A549 (cell line): Measurements from ENCODE around the gene OR2M4. TPM values are rescaled to one million over a fixed set of nuclear protein-coding genes. Genes with fewer than 3 reads are reported as not detected.

Experiments
- ATAC-seq, 2 experiments: fragments of 200-7000 bp in 1 of 2; fragments of >200 bp in 1 of 2; cut with Nextera tagmentation in 1 of 2; cut with Tn5 transposase in 1 of 2; 3 replicates each; pipeline versions ENCODE4 v1.8.0 to v1.9.1; 2018 to 2020; ENCODE audit warnings: mild to moderate bottlenecking in 1 of 2, moderate library complexity in 1 of 2
- CTCF ChIA-PET: fragments of 300-600 bp; sonication (Branson Sonifier 250); formaldehyde crosslinking; extraction: SDS; loops from one replicate; lab custom pipeline; 2021; ENCODE audit warnings: antibody characterized with exemption, inconsistent platforms; lab: Yijun Ruan, JAX
- POLR2A ChIA-PET: fragments of 350-600 bp; formaldehyde crosslinking; extraction: SDS; loops from one replicate; lab custom pipeline; 2021; ENCODE audit warnings: antibody characterized with exemption, inconsistent platforms; lab: Yijun Ruan, JAX
- DNase-seq, 2 experiments: peaks; one replicate each; pipeline versions ENCODE4 v3.0.0 to v3.0.0-alpha.2; 2011 to 2016; ENCODE audit warnings: low read depth in 1 of 2, low spot score in 1 of 2
- FAIRE-seq: peaks from 2 replicates; lab custom pipeline; 2011; peaks lifted over from hg19 to GRCh38; lab: Jason Lieb, UNC
- H3K27ac ChIP-seq, 2 experiments: fragments of >200 bp; sonication (Bioruptor Twin); formaldehyde crosslinking; 3 replicates each; pipeline ENCODE4 v1.5.1; 2016 to 2017
- H3K4me1 ChIP-seq: fragments of >200 bp; sonication (Bioruptor Twin); formaldehyde crosslinking; 3 replicates; pipeline ENCODE4 v1.6.1; 2016
- H3K4me2 ChIP-seq: fragments of >200 bp; sonication (Bioruptor Twin); formaldehyde crosslinking; 3 replicates; pipeline ENCODE4 v1.6.1; 2016
- H3K4me3 ChIP-seq: fragments of >200 bp; sonication (Bioruptor Twin); formaldehyde crosslinking; 3 replicates; pipeline ENCODE4 v1.5.1; 2016
- H3K9me3 ChIP-seq: fragments of >200 bp; sonication (Bioruptor Twin); formaldehyde crosslinking; 3 replicates; pipeline ENCODE4 v1.6.1; 2016
- ELK1 ChIP-seq: fragments of 150-350 bp; IDR thresholded peaks from 2 replicates; pipeline ENCODE4 v1.6.1; 2014; ENCODE audit warnings: low read depth, mild to moderate bottlenecking, low read length
- HEYL ChIP-seq: fragments of 250-450 bp; sonication (Bioruptor Pico); IDR thresholded peaks from 2 replicates; pipeline ENCODE4 v1.8.0; 2021; ENCODE audit warnings: mild to moderate bottlenecking, moderate library complexity
- HMGXB4 ChIP-seq: fragments of 250-450 bp; sonication (Bioruptor Pico); IDR thresholded peaks from 2 replicates; pipeline ENCODE4 v1.5.0; 2021; ENCODE audit warnings: mild to moderate bottlenecking, moderate library complexity, borderline replicate concordance
- JUNB ChIP-seq: fragments of >200 bp; sonication (Bioruptor Twin); formaldehyde crosslinking; IDR thresholded peaks from 2 replicates; pipeline ENCODE4 v1.6.1; 2016
- POLR2AphosphoS2 ChIP-seq: conservative IDR thresholded peaks from 2 replicates; pipeline ENCODE4 v1.6.1; 2012; ENCODE audit warnings: low read length, improper control_type of control experiment, inconsistent platforms
- SMC3 ChIP-seq: fragments of >200 bp; sonication (Bioruptor Twin); formaldehyde crosslinking; IDR thresholded peaks from 3 replicates; pipeline ENCODE4 v1.6.1; 2018; ENCODE audit warnings: inconsistent platforms
- TFCP2L1 ChIP-seq: fragments of 250-450 bp; sonication (Bioruptor Pico); IDR thresholded peaks from 2 replicates; pipeline ENCODE4 v1.5.0; 2021; ENCODE audit warnings: mild to moderate bottlenecking
- TP53 ChIP-seq: fragments of 250-450 bp; sonication (Bioruptor Pico); IDR thresholded peaks from 2 replicates; pipeline ENCODE4 v1.5.0; 2021; ENCODE audit warnings: mild to moderate bottlenecking, moderate library complexity
- ZFP36 ChIP-seq: fragments of 450-650 bp; IDR thresholded peaks from 2 replicates; pipeline ENCODE4 v1.6.1; 2014; ENCODE audit warnings: borderline replicate concordance; ENCODE audit not compliant: partially characterized antibody
- ZNF302 ChIP-seq: fragments of 250-450 bp; sonication (Bioruptor Pico); IDR thresholded peaks from 2 replicates; pipeline ENCODE4 v1.9.0; 2021; ENCODE audit warnings: inconsistent platforms, mild to moderate bottlenecking, moderate library complexity
- WGBS: methylation state at CpG from one replicate; pipeline ENCODE4 v1.1.6; 2017; ENCODE audit errors: missing lambda C conversion rate; 5-methylcytosine and 5-hydroxymethylcytosine counted together
- polyA minus RNA-seq: library from RNA; depleted of rRNA, polyadenylated mRNA; stranded (reverse); fragments of >200 nt; gene quantifications from 2 replicates; pipeline ENCODE4 v1.2.3, GENCODE V29; 2011; rRNA and poly(A)+ RNA removed
- polyA plus RNA-seq, 4 experiments: library from polyadenylated mRNA; depleted of rRNA in 3 of 4; stranded (reverse); fragments of >200 nt; fragmentation: RNase III in 1 of 4; extraction: RNeasy Plus Mini Kit Qiagen cat#74134 plus additional on column Dnase treatment in 1 of 4; gene quantifications; 2 replicates in 3 of 4; 3 replicates in 1 of 4; pipeline ENCODE4 v1.2.3, GENCODE V29; 2011 to 2017
- TF ChIP-seq, protein P1 (sequence below): fragments of 200-600 bp; sonication (generic); IDR thresholded peaks from 2 replicates; pipeline ENCODE4 v1.6.1; 2016; ENCODE audit warnings: antibody characterized with exemption, mild to moderate bottlenecking, moderate library complexity

OR2M4 gene, protein sequence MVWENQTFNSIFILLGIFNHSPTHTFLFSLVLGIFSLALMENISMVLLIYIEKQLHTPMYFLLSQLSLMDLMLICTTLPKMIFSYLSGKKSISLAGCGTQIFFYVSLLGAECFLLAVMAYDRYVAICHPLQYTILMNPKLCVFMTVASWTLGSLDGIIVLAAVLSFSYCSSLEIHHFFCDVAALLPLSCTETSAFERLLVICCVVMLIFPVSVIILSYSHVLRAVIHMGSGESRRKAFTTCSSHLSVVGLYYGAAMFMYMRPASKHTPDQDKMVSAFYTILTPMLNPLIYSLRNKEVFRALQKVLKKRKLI
- not detected in 2 replicates for polyA plus RNA-seq (2011; rRNA removed)
- not detected in 2 replicates for polyA plus RNA-seq (2012; cell fraction: cytosol; rRNA removed)
- polyA plus RNA-seq (2012; cell fraction: nucleus; rRNA removed) = not detected in 2 replicates
- polyA plus RNA-seq (2017; fragmentation: RNase III; extraction: RNeasy Plus Mini Kit Qiagen cat#74134 plus additional on column Dnase treatment) = not detected in 3 replicates
- polyA minus RNA-seq = not detected in 2 replicates

DNA sequence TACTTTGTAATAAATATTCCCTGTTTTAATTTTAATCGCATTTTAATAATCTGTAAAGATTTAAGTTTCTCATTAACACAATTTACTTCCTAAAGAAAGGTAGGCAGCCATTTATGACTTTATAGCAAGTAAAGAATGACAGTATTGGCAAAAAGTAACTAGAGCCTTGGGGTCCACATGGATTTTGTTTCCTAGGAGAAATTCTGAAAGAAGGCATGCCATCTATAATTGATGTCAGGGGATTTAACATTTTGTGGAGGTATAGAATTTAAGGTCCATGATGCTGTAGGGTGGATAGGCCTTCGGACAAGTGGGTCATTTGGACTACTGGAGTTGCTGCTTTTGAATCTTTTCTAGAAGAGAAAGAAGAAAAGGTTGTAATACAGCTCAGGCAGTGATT, at the start of gene OR2M4:
OR2M4 (plus strand) TSS at position 301 of the 400 bp plus-strand sequence. CDS start 7,512 bp downstream, outside the sequence.
- ATAC-seq (no peak), FAIRE-seq (no peak), DNase-seq (no peak)
- H3K4me2 ChIP-seq = no peak within 1 kb of the TSS
- CTCF ChIA-PET = no interaction called here
- H3K4me1 ChIP-seq = no peaks in the 10 kb centered on the region
- H3K9me3 ChIP-seq = peaks cover 8% of the 10 kb centered on the region; the same call in 1 of the 3 replicates
- no peak within 1 kb of the TSS for H3K27ac ChIP-seq
- no peak within 1 kb of the TSS for H3K4me3 ChIP-seq
- TF ChIP-seq ELK1 = no peak
- TF ChIP-seq, protein P1, sequence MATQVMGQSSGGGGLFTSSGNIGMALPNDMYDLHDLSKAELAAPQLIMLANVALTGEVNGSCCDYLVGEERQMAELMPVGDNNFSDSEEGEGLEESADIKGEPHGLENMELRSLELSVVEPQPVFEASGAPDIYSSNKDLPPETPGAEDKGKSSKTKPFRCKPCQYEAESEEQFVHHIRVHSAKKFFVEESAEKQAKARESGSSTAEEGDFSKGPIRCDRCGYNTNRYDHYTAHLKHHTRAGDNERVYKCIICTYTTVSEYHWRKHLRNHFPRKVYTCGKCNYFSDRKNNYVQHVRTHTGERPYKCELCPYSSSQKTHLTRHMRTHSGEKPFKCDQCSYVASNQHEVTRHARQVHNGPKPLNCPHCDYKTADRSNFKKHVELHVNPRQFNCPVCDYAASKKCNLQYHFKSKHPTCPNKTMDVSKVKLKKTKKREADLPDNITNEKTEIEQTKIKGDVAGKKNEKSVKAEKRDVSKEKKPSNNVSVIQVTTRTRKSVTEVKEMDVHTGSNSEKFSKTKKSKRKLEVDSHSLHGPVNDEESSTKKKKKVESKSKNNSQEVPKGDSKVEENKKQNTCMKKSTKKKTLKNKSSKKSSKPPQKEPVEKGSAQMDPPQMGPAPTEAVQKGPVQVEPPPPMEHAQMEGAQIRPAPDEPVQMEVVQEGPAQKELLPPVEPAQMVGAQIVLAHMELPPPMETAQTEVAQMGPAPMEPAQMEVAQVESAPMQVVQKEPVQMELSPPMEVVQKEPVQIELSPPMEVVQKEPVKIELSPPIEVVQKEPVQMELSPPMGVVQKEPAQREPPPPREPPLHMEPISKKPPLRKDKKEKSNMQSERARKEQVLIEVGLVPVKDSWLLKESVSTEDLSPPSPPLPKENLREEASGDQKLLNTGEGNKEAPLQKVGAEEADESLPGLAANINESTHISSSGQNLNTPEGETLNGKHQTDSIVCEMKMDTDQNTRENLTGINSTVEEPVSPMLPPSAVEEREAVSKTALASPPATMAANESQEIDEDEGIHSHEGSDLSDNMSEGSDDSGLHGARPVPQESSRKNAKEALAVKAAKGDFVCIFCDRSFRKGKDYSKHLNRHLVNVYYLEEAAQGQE = no peak
- WGBS = 3% methylated on average over 2 of the region's 2 CpGs
- POLR2A ChIA-PET = no interaction called here

DNA sequence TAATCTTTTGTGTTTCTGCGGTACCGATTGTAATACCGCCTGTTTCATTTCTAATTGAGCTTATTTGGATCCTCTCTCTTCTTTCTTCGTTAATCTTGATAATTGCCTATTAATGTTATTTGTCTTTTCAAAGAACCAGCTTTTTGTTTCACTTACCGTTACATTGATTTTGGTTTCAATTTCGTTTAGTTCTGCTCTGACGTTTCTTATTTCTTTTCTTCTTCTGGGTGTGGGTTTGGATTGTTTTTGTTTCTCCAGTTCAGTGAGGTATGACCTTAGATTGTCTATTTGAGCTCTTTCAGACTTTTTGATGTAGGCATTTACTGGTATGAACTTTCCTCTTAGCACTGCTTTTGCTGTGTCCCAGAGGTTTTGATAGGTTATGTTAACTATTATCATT, 47.2 kb upstream of the OR2M4 start:
- no peak for TF ChIP-seq JUNB
- no peak for TF ChIP-seq ZNF302 (CRISPR knock-in tag)
- no peak for TF ChIP-seq ZFP36
- no peak for TF ChIP-seq SMC3
- no peak for TF ChIP-seq POLR2AphosphoS2
- no peak for TF ChIP-seq TP53 (CRISPR knock-in tag)
- TF ChIP-seq HEYL (CRISPR knock-in tag) = no peak
- no peak for TF ChIP-seq HMGXB4 (CRISPR knock-in tag)
- TF ChIP-seq, protein P1 = no peak
- TF ChIP-seq TFCP2L1 = no peak
- ATAC-seq (no peak), DNase-seq (no peak), FAIRE-seq (no peak)
- Histone ChIP-seq H3K4me2 (no peak overlapping the region), H3K9me3 (no peaks in the 10 kb centered on the region), H3K27ac (no peak overlapping the region), H3K4me3 (no peak overlapping the region), H3K4me1 (no peaks in the 10 kb centered on the region)
- WGBS = 27% methylated on average over 7 of the region's 7 CpGs
- CTCF ChIA-PET = no interaction called here
- POLR2A ChIA-PET = no interaction called here
